ENCODE data around the gene GRK5.

DNA sequence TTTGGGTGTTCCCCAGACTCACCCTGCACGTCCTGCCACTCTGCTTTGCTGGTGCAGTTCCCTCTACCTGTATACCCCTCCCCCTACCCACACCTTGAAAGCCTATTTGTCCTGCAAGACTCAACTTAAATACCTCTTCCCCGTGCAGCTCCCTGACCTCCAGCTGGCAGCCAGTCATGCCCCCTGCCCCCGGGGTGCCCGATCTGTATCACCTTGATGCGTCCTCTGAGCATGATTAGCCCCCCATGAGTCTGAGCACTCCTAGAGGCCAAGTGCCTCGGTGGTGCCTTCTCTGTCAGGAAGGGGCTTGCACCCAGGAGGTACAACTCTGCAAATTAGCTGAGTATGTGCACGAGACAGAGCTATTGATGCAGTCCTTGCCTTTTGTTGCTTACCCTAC, 240.1 kb downstream of the GRK5 start:
- TF ChIP-seq EZH2 (IDR thresholded peaks at IDR 0.05), result no peak
- no peak for TF ChIP-seq POLR2AphosphoS5 (IDR thresholded peaks at IDR 0.05; ENCODE audit: borderline replicate concordance, low read depth, low read length)
